GM21528 (cell line): ENCODE measurements around the gene SUGCT.
"Not testable (repeated sequence)": the region's sequence is repeated elsewhere in the genome, so short reads cannot be mapped to it uniquely, and the experiment has no call there.

Source experiments
- ATAC-seq: cut with Tn5 transposase; IDR thresholded peaks from one replicate; pipeline ENCODE4 v1.9.1; 2021; ENCODE audit warnings: mild to moderate bottlenecking, moderate library complexity; ENCODE audit not compliant: unreplicated experiment, low FRiP score

SUGCT gene

GRCh38 chr7:40239755-40240303 is 105.0 kb downstream of the SUGCT start:
- no peak for ATAC-seq

GRCh38 chr7:40243076-40243475 is 108.3 kb downstream of the SUGCT start:
- ATAC-seq: no peak

- ATAC-seq: no peak
These were observed 109.4 kb downstream of the SUGCT start for GRCh38 chr7:40244226-40244625.

- no peak for ATAC-seq
These were observed 113.9 kb downstream of the SUGCT start for GRCh38 chr7:40248681-40249080.

- ATAC-seq: not testable (repeated sequence)
These were observed 118.6 kb downstream of the SUGCT start for GRCh38 chr7:40253444-40253843.

- no peak for ATAC-seq
These were observed 129.1 kb downstream of the SUGCT start for GRCh38 chr7:40263752-40264390.

GRCh38 chr7:40267583-40267982 is 132.8 kb downstream of the SUGCT start:
- no peak for ATAC-seq

GRCh38 chr7:40268810-40269209 is 134.0 kb downstream of the SUGCT start:
- ATAC-seq: not testable (repeated sequence)

- no peak for ATAC-seq
These were observed 141.3 kb downstream of the SUGCT start for GRCh38 chr7:40276061-40276460.

- no peak for ATAC-seq
These were observed 145.2 kb downstream of the SUGCT start for GRCh38 chr7:40279991-40280390.

GRCh38 chr7:40282858-40283257 is 148.1 kb downstream of the SUGCT start:
- no peak for ATAC-seq

GRCh38 chr7:40283391-40283790 is 148.6 kb downstream of the SUGCT start:
- ATAC-seq: no peak

GRCh38 chr7:40288827-40289226 is 154.0 kb downstream of the SUGCT start:
- no peak for ATAC-seq

GRCh38 chr7:40297741-40298311 is 163.0 kb downstream of the SUGCT start:
- ATAC-seq: no peak

GRCh38 chr7:40298421-40298820 is 163.6 kb downstream of the SUGCT start:
- no peak for ATAC-seq

- ATAC-seq: no peak
These were observed 164.3 kb downstream of the SUGCT start for GRCh38 chr7:40299097-40299496.

GRCh38 chr7:40300146-40300670 is 165.4 kb downstream of the SUGCT start:
- no peak for ATAC-seq

GRCh38 chr7:40301486-40302068 is 166.8 kb downstream of the SUGCT start:
- no peak for ATAC-seq

GRCh38 chr7:40303996-40304395 is 169.2 kb downstream of the SUGCT start:
- no peak for ATAC-seq

- ATAC-seq: no peak
These were observed 170.4 kb downstream of the SUGCT start for GRCh38 chr7:40305229-40305628.

GRCh38 chr7:40306025-40306424 is 171.2 kb downstream of the SUGCT start:
- no peak for ATAC-seq

GRCh38 chr7:40306596-40306995 is 171.8 kb downstream of the SUGCT start:
- ATAC-seq: no peak
